SH-SY5Y (cell line): Measurements from ENCODE around the gene C2CD2L.

Source experiments
- GATA2 ChIP-seq: IDR thresholded peaks from 2 replicates; pipeline ENCODE4 v1.6.1; 2011; ENCODE audit warnings: mild to moderate bottlenecking, low read depth, low read length
- GATA3 ChIP-seq: IDR thresholded peaks from 2 replicates; pipeline ENCODE4 v1.6.1; 2011; ENCODE audit warnings: low read depth, mild to moderate bottlenecking, low read length, moderate library complexity

DNA sequence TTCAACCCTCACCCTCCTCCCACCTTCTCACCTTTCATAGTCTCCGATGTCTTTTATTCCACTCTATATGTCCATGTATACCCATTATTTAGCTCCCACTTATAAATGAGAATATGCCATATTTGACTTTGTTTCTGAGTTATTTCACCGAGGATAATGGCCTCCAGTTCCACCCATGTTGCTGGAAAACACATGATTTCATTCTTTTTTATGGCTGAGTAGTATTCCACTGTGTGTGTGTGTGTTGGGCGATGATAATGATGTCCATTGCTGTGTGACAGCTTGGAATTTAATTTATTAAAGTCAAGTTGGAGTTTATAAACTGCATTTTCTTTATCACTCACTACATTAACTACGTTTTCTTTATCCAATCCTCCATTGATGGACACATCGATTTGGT, 11.1 kb downstream of the C2CD2L start:
- no peak for TF ChIP-seq GATA3
- no peak for TF ChIP-seq GATA2
